ENCODE data around the gene CPOX.
"Not testable (repeated sequence)": the region's sequence is repeated elsewhere in the genome, so short reads cannot be mapped to it uniquely, and the experiment has no call there.

Gene CPOX

DNA sequence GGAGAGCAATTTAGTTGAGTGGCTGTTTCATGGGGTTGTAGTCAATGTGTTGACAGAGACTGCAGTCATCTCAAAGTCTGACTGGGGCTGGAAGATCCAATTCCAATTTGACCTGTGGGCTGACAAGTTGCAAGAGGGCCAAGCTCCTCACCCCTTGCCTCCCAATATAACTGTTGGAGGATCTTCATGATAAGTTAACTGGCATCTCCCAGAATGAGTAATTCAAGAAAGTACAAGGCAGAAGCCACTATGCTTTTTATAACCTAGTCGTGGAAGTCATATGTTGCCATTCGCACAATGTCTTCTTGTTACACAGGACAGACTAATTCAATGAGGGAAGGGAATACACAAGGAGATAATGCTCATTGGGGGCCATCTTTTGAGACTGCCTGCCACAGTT, 32.5 kb downstream of the CPOX start:
- no peak for DNase-seq

GRCh38 chr3:98559769-98560168, 33.6 kb downstream of the CPOX start:
- DNase-seq, result not testable (repeated sequence)

DNA sequence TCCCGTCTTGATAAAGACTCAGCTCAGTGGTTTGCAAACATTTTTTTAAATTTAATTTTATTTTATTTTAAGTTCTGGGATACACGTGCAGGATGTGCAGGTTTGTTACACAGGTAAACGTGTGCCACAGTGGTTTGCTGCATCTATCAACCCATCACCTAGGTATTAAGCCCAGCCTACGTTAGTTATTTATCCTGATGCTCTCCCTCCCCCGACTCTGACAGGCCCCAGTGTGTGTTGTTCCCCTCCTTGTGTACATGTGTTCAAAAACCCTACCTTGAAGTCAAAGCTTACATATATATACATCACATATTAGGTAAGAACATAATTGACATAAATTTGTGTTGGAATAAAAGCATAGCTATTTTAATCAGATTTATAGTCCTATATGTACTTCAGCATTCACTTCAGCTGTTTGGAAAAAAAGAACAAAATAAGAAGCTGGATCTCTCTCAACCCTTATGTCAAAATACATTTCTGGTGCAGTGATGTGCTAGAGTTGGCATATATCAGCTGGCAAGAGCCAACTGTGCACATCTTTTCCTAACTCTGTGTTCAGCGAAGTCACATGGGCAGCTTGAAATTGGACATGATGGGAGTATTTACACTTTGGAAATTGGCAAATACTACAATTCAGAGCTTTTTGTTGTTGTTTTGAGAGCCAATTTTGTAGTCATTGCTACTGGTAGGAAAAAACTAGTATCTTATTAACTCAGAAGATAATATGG, 35.1 kb downstream of the CPOX start:
- DNase-seq, result no peak

GRCh38 chr3:98557324-98558010, 35.9 kb downstream of the CPOX start:
- no peak for DNase-seq

GRCh38 chr3:98556164-98557130, 37.0 kb downstream of the CPOX start:
- peak; percentile 55 to 67 for DNase-seq

DNA sequence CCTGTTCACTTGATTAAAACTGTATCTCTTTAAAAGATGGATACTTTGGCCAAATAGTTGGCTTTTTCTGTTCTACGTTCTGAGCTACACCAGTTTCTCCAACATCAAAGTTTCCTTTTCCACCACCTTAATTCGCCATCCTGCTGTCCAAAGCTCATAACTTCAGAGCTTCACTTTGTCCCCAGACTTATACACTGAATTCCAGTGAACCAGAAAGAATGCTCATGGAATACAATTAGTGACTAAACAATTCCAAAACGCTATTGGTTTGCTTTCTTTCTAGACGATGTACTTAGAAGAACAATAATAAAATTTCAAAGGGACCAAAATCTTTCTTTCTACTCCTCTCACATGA, 38.4 kb downstream of the CPOX start:
- DNase-seq, result no peak

GRCh38 chr3:98554580-98554979, 38.8 kb downstream of the CPOX start:
- DNase-seq, result no peak

- peak; percentile 97 to 98 for DNase-seq
These were observed 39.7 kb downstream of the CPOX start for GRCh38 chr3:98553753-98554152.

DNA sequence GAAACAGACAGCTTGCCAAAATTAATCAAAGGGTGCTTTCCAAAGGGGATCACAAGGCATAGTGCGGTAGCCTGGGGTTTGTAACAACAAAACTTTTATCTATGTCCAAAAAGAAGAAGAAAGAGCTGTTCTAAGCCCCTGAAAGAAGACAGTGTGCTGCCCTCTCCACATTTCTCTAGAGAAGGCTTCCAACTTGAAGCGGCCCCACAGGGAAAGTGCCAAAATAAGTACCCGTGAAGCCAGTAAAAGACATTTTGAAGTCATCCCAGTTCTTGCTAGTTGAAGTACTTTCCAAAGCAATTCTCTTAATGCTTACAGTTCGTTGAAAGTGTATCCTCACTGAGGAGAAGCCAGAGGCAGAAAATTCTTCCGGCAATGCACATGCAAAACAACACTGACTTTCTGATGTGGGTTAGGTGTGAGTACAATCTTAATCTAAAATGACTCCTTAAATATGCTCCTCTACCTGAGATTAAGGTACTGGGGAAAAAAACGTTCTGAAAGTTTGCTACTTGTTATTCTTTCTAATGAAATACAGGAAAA, 40.3 kb downstream of the CPOX start:
- DNase-seq, result no peak

GRCh38 chr3:98552232-98553020, 41.0 kb downstream of the CPOX start:
- no peak for DNase-seq

GRCh38 chr3:98551754-98552153, 41.7 kb downstream of the CPOX start:
- DNase-seq, result no peak

GRCh38 chr3:98551236-98551635, 42.2 kb downstream of the CPOX start:
- DNase-seq, result no peak

DNA sequence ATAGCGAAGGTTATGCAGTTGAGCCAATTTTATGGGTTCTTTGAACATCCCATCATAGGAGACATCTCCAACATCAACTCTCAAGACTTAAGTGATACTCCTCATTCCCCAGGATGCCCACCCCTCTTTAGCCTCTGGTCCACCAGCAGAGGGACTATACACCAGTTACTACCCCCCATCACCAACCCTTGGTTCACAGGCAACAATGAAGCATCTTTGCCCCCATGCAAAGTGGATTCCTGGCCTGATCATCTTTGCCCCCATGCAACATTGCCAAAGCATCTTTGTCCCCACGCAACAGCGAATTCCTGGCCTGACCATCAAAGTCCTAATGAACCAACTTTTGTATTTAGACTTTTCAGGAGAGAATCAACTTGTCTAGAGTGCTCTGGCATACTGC, 42.6 kb downstream of the CPOX start:
- no peak for DNase-seq

- no peak for DNase-seq
These were observed 44.9 kb downstream of the CPOX start for GRCh38 chr3:98548544-98548943.

DNA sequence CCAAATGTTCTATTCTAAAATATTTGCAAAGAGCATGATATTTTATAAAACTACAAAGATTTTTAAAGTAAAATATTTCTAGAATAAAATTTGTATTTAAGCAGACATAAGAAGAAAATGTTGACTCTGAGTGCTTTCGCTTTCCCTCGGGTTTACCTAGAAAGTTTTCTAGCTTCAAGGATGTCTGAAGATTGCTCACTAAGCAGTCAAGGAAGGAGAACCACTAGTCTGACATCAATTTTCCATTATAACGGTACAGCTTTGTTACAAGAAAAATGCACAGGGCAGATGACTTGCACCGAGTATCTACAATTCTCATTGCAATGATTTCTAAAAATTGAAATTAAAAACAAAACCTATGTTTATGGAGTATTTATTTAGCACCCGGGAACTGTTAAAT, 47.5 kb downstream of the CPOX start:
- DNase-seq, result peak in 1 of 2 experiments; percentile 18

DNA sequence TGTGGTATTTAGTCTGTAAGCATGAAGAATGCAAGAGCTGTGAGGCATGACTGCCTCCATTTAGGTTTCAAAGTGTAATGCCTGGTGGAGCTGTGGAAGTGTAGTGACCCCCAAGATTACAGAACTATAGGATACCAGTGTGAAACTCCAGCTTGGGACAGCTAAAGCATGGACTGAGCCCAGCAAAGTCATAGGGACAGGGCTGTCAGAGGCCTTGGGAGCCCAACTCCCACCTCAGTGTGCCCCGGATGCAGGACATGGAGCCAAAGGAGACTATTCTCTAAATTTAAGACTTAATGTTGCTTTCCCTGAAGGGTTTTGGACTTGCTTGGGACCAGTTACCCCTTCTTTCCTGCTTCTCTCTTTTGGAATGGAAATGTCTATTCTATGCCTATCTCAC, 50.8 kb downstream of the CPOX start:
- no peak for DNase-seq

- DNase-seq, result no peak
These were observed 51.7 kb downstream of the CPOX start for GRCh38 chr3:98541695-98542094.

- DNase-seq, result no peak
These were observed 53.1 kb downstream of the CPOX start for GRCh38 chr3:98540346-98540745.

DNA sequence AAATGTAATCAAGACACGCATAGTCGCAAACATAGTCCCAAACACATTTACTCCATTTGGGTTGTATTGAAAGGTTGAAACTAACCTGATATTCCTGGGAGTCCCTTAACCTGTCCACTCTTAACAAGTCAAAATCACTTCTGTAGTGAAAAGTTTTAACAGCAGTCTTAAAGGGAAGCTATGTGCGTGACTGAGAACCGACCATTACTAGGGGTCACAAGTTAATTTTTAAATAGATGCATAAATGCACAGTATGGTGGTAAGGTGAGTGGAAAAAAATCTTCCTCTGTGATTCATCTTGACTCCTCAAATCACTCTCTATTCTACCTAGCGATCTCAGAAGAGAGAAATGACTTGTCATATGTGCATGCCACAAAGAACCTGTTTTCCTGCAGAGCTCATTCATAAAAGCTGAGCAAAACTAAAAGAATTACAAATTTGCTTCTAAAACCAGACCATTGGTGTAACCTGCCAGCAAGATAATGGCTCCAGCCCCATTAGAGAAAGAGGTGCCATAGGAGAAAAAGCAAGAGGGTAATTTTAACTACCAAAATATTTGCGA, 56.9 kb downstream of the CPOX start:
- no peak for DNase-seq

DNA sequence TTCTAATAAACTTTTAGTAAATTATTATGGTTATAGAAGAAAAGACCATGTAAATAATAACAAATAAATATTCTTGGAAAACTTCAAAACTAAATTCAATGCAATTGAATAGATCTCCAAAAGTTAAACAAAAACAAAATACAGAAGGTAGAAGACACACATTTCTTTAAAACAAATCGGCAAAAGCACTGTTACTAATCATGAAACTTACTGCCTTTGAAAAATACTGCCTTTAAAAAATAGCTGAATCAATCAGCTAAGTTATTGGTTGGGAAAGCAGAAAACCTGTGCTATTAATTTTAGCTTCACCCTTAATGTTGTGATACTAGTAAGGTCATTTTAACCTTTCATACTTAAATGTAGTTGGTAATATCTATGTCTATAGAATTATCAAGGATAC, 58.7 kb downstream of the CPOX start:
- DNase-seq, result no peak

GRCh38 chr3:98534168-98534567, 59.2 kb downstream of the CPOX start:
- no peak for DNase-seq

Data from AML-193 (cell line).